NCI-H2171 (cell line): ENCODE measurements around the gene STOM.
"Not testable (repeated sequence)": the region's sequence is repeated elsewhere in the genome, so short reads cannot be mapped to it uniquely, and the experiment has no call there.

Source experiments
- DNase-seq: peaks from one replicate; lab custom pipeline; 2025; lab: John Stamatoyannopoulos, UW

STOM gene

DNA sequence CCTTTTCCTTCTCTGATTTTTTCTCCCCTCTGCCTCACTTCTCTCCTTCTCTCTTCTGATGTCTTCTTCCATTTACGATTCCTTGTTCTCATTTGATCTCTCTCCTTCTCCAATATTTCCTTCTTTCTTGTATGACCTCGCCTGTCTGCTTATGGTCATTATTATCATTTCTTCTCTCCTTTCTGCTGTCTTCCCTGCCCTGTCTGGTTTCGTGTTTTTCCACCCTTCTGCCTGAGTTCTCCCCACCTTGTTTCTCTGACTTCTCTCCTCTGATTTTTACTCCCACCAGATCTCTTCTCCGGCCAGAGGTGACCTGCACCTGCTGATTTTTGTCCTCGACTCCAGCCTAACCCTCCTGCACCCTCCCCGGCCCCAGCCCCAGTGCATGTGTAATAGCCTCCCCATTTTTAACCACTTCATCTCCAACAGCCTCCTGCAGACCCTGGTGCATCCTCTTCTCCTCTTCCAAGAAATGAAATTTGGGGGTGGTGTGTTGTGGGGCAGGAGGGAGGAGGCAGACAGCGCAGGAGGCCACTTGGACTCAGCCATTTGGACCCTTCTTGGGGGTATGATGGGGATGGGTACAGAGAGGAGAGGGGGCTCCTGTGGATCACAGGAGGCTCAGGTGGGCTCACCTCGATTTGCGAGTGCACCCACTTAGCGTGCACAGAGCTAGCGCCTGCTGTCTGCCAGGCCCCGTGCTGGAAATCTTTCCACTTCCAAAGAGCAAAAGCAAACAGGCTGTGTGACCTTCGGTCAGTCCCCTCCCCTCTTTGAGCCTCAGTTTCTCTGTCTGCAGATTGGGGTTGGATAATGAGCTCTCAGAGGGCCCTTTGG, 69.5 kb downstream of the STOM start:
- no peak for DNase-seq

DNA sequence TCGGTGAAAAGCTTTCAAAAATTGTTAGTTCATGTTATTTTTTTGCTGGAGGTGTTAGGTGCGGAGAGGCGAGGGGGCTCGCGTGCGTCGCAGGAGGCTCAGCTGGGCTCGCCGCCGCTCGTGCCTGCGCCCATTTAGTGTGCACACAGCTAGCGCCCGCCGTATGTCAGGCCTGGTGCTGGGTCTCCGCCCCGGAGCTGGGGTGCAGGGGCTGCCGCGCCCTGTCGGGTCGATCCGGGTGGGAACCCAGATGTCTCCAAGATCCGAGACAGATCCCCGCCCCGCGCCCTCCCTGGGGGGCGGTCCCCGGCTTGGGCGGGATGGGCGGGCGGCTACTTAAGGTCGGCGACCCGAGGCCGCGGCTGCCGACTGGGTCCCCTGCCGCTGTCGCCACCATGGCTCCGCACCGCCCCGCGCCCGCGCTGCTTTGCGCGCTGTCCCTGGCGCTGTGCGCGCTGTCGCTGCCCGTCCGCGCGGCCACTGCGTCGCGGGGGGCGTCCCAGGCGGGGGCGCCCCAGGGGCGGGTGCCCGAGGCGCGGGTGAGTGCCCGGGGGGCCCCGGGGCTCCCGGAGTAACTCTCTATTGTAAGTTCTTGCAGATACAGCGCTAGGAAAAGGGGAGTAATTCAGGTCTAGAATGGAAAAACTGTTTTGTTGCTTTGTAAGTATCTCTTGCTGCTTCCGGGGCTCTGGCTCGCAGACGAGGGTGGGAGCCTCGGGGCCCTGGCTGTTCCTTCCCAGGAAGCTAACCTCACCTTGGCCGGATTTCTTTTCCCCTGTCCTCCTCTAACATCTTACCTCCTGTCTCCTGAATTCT, 70.4 kb downstream of the STOM start:
- DNase-seq = peak; percentile 64

- DNase-seq = no peak
Observed at GRCh38 chr9:121298689-121299466, 71.2 kb downstream of the STOM start.

GRCh38 chr9:121298016-121298538, 72.0 kb downstream of the STOM start:
- DNase-seq = no peak

- DNase-seq = no peak
Observed at GRCh38 chr9:121297389-121297788, 72.7 kb downstream of the STOM start.

DNA sequence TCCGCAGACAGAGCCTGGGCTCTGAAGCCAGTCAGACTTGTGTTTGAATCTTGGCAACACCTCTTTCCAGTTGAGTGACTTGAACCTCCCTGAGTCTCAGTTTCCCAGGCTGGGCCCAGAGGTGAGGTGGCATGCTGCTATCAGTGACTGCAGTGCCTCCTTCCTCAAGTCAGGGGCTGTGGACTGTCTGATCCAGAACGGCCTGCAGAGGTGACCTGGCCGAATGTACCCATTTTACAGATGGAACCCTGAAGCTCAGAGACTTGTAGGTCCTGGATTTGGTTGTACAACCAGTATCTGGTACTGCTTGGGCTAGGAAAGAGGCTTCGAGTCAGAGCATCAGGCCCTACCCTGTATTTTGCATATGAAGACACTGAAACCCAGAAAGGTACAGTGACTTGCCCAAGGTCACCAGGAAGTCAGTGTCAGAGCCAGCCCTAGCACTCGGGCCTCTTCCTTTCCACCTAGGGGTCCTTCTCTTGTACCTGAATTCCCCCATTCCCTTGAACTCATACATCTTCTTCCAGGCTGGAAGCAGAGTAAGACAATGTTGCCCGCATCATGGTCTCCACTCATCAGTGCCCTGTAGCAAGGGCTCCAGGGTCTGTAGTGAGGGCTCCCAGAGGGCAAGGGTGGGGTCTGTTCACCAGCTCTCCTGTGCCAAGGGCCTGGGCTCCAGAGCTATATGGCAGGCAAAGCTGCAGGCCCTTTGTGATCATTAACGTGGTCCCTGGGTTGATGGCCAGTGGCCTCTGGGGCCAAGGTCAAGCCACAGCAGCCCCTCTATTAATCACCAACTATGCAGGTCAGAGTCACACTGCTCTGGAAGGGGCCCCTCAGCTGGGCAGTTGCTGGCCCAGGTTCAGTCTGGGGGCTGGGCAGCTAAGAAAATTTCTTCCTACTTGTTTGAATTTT, 73.6 kb downstream of the STOM start:
- DNase-seq = no peak

GRCh38 chr9:121295662-121296191, 74.3 kb downstream of the STOM start:
- no peak for DNase-seq

DNA sequence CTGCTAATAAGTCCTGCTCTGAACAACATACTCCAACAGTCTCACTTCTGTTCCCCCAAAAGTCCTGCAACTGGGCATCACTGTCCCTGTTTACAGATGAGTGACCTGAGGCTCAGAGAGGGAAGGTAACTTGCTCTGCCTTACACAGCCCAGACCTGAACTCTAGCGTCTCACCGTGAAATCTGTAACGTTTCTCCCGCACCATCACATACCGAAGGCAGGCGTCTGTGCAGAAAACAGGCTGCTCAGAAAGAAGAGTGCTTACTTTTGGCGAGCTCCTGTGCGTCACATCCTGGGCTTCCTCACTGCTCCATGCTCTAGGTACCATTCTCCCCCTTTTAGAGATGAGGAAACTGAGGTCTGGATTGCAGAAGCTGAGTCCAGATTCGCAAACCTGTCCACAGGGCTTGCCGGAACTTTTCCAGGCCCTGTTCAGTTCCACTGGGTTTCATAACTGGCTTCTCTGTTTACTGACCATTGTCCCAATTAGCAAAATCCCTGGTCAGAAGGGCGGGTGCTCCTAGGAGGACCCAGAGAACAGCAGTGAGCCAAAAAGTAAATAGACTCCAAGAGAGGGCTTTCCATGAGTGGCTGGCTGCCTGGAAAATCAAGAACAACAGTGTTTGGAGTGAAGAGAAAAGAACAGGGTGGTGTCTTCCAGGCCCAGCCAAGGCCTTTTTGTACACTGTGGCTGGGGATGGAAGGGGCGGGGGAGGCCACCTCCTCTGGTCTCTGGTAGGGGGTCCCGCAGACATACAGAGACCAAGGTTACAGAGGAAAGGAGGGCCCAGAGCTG, 75.0 kb downstream of the STOM start:
- DNase-seq = no peak

GRCh38 chr9:121294151-121294743, 75.8 kb downstream of the STOM start:
- no peak for DNase-seq

GRCh38 chr9:121292801-121293241, 77.2 kb downstream of the STOM start:
- DNase-seq = no peak

DNA sequence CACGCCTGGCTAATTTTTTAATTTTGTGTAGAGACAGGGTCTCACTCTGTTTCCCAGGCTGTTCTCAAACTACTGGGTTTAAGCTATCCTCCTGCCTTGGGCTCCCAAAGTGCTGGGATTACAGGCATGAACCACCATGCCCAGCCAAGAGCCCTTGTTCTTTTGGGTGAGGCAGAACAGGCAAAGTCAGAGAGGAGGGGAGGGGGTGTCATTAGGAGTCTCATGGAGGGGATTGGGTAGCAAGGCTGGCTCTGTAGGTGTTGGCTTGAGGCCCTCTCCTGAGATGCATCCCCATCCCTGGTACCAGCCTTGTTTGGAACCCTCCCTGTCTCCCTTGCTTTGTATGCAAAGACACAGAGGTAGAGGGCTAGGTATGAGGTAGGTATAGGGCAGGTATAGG, 78.0 kb downstream of the STOM start:
- DNase-seq = no peak

DNA sequence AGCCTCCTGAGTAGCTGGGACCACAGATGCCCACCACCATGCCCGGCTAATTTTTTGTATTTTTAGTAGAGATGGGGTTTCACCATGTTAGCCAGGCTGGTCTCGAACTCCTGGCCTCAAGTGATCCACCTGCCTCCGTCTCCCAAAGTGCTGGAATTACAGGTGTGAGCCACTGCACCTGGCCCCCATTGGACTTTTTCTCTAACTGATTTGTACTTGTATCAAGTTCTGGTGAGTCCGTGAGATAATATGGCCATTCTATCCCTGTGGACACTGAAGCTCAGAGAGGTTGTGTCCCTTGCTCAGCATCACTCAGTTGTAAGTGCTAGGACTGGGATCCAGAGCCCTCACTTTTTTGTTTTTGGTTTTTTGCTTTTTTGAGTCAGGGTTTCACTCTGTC, 78.5 kb downstream of the STOM start:
- DNase-seq = not testable (repeated sequence)

DNA sequence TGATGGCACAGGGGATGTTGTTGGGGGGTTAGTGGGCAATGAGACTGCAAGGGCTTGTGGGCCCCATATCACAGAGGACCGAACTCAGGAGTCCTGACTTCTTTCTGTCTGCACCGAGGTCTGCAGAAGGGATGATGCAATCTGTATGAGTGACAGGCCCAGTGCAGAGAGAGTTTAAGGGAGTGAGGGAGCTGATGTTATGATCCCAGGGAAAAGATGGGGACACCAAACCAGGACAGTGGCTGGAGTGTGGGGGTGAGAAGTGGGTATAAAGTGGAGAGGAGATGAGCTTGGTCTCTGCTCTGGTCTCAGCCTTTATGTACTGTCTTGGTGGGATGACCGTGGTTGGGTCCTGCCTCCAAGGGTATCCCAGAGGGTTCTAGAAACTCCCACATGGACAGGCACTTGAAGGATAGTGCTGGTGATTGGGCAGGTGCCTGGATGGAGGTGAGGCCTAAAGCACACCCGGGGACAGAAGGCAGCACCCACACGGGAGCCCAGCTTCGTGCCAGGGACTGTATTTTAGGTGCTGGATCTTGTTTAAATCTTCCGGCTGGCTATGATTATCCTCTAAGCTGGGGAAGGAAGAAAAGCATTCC, 80.2 kb downstream of the STOM start:
- no peak for DNase-seq

DNA sequence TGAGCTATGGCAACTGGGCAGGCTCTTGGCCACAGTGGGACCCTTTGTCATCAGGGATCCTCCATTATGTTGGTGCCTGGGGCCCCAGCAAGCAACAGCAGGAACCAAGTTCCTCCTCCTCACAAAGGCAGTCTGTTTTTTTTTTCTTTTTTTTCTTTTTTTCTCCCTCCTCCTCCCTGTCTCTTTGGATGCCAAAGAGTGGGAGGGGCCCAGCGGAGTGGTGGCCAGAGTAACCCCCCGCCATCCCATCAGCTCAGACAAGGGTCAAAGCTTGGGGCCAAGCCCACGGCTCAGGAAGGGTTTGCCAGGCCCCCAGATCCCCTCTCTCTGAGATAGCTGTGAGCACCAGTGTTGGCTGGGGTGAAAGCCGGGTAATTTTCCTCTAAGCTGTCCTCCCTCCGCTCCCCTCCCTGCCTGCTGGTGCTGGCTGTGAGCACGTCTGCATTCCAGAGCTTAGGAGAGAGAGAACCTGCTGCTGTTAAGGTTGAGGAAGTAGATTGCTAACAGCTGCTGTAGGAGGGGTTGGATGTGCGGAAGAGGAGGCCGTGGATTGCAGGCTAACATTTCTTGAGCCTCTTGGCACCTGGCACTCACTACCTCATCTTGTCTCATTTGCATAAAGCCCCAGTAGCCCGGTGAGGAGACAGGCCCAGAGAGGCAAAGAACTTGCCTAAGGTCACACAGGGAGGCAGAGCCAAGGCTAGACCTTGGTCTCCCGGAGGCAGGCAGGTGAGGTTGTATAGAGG, 80.9 kb downstream of the STOM start:
- peak; percentile 12 for DNase-seq
